ENCODE data around the gene TMCO2.

- TF ChIP-seq EZH2phosphoT487 (IDR thresholded peaks at IDR 0.05; ENCODE audit: insufficient read depth, low read depth) (no peak), EZH2 (IDR thresholded peaks at IDR 0.05; ENCODE audit: insufficient read depth, poor library complexity, severe bottlenecking) (no peak)
Observed at GRCh38 chr1:40300651-40301050, 52.9 kb downstream of the TMCO2 start.

Data from GM23248 (cell line).